Tibial nerve (tissue), 4 donors: Measurements from ENCODE around the gene TCP11X2.
"Not testable (repeated sequence)": the region's sequence is repeated elsewhere in the genome, so short reads cannot be mapped to it uniquely, and the experiment has no call there.

Experiments used
- CTCF ChIP-seq, 5 experiments: fragments of 200-600 bp in 3 of 5; fragments of 450-650 bp in 2 of 5; sonication (generic) in 3 of 5; IDR thresholded peaks; one replicate each; pipeline ENCODE4 v1.5.1; 2016 to 2019; ENCODE audit warnings: antibody characterized with exemption in 5 of 5, mild to moderate bottlenecking in 3 of 5, moderate library complexity in 2 of 5
- EP300 ChIP-seq, 2 donors: sonication (generic); formaldehyde crosslinking; IDR thresholded peaks; one replicate each; pipeline ENCODE4 v1.6.1; 2017; ENCODE audit warnings: antibody characterized with exemption in 2 of 2, mild to moderate bottlenecking in 1 of 2

GRCh38 chrX:102478765-102479164, 7.2 kb upstream of the TCP11X2 start:
- TF ChIP-seq CTCF, EP300 (IDR thresholded peaks at IDR 0.05): not testable (repeated sequence)
